ENCODE measurements around the gene MTMR12. TPM values are rescaled to one million over a fixed set of nuclear protein-coding genes. Genes with fewer than 3 reads are reported as not detected.

MTMR12 gene
- total and polyA plus RNA-seq, 10 donors = 6.8 to 42.2 (median 27.9) TPM

DNA sequence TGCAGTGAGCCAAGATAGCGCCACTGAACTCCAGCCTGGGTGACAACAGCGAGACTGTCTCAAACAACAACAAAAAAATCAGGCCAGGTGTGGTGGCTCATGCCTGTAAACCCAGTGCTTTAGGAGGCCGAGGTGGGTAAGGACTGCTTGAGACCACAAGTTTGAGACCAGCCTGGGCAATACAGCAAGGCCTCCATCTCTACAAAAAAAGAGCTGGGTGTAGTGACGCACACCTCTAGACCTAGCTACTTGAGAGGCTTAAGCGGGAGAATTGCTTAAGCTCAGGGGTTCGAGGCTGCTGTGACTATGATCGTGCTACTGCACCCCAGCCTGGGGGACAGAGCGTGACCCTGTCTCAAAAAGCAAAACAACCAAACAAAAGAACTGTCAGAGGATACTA, 39.9 kb upstream of the MTMR12 start:
- intact Hi-C loops (cut with DNase I; ENCODE audit: low total_unique reads) = no loop called here
- no peak overlapping the region for H3K4me3 ChIP-seq
- TF ChIP-seq POLR2AphosphoS5 (IDR thresholded peaks at IDR 0.05) (peak in 1 of 3 donors; percentile 23), POLR2A (IDR thresholded peaks at IDR 0.05) (no peak)
- TF ChIP-seq, protein P1, sequence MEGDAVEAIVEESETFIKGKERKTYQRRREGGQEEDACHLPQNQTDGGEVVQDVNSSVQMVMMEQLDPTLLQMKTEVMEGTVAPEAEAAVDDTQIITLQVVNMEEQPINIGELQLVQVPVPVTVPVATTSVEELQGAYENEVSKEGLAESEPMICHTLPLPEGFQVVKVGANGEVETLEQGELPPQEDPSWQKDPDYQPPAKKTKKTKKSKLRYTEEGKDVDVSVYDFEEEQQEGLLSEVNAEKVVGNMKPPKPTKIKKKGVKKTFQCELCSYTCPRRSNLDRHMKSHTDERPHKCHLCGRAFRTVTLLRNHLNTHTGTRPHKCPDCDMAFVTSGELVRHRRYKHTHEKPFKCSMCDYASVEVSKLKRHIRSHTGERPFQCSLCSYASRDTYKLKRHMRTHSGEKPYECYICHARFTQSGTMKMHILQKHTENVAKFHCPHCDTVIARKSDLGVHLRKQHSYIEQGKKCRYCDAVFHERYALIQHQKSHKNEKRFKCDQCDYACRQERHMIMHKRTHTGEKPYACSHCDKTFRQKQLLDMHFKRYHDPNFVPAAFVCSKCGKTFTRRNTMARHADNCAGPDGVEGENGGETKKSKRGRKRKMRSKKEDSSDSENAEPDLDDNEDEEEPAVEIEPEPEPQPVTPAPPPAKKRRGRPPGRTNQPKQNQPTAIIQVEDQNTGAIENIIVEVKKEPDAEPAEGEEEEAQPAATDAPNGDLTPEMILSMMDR (IDR thresholded peaks at IDR 0.05 in 8 of 11, conservative IDR thresholded peaks at IDR 0.05 in 3 of 11) = no peak
- H3K27me3 ChIP-seq (replicated peaks in 1 of 7) = no peaks in the 10 kb centered on the region
- peaks cover 0 to 49% (median 31%) of the 10 kb centered on the region in 6 donors for H3K36me3 ChIP-seq
- peaks cover 0 to 6% (median 3%) of the 10 kb centered on the region in 8 donors for H3K9me3 ChIP-seq
- H3K4me1 ChIP-seq = no peaks in the 10 kb centered on the region
- WGBS, 5 donors = 85 to 97% (median 91%) methylated on average over 8 of the region's 8 CpGs
- no peak for DNase-seq
- H3K27ac ChIP-seq = no peak overlapping the region

DNA sequence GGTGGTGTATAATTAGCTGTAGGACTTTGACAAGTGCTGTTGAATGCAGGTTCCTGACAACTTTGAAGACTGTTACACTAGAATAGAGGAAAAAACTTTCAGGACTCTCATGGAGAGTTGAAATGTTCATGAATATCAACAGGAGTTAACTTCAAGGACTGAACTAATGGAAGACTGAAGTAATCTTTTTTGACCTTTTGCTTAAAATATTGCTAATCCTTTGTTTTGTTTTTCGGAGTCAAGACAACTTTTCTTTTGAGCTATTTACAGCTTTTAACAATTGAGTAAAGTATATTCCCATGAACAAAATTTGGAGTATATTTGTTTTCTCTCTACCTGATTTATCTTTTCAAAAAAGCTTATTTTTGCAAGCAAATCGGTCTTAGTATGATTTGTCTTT, 34.1 kb upstream of the MTMR12 start:
- H3K4me1 ChIP-seq = no peaks in the 10 kb centered on the region
- no peak overlapping the region for H3K4me3 ChIP-seq
- no peaks in the 10 kb centered on the region for H3K27me3 ChIP-seq (replicated peaks in 1 of 7)
- H3K36me3 ChIP-seq = no peaks in the 10 kb centered on the region
- 69 to 100% (median 96%) methylated on average over 2 of the region's 2 CpGs for WGBS, 5 donors
- peaks cover 0 to 24% (median 16%) of the 10 kb centered on the region in 8 donors for H3K9me3 ChIP-seq
- intact Hi-C loops (cut with DNase I; ENCODE audit: low total_unique reads) = no loop called here
- H3K27ac ChIP-seq = no peak overlapping the region
- DNase-seq = no peak
- no peak for TF ChIP-seq POLR2A (IDR thresholded peaks at IDR 0.05)
- TF ChIP-seq, protein P1 (IDR thresholded peaks at IDR 0.05 in 8 of 11, conservative IDR thresholded peaks at IDR 0.05 in 3 of 11) = no peak
- no peak for TF ChIP-seq POLR2AphosphoS5 (IDR thresholded peaks at IDR 0.05)

DNA sequence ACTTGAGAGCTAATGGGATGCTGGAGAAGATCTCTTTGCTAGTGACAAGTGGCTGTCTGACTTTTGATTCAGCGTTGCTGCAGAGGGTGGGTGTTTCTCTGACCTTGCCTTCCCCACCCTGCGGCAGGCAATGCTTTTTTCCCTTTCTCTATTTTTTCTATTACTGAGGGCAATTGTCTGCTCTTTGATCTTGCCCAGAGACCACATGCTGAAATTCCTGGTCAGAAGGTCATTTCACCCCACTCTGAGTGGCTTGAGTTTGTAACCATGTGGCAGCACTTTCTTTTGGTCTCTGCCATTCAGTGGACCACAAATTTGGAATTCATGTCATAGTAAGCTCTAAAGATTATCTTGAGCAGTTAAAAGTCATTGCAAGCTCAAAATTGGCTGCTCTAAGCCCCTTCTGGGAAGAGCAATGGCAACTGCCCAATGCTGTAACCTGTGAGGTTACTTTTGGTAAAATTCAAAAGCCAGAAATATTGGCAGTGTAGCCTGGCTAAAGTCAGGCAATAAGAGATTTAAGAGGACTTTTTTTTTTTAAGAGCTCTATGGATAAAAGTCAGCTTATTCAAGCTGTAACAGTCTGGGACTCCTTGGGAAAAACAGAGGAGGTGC, 30.4 kb upstream of the MTMR12 start:
- no peak for TF ChIP-seq POLR2AphosphoS5 (IDR thresholded peaks at IDR 0.05)
- no peak for TF ChIP-seq POLR2A (IDR thresholded peaks at IDR 0.05)
- TF ChIP-seq, protein P1 (IDR thresholded peaks at IDR 0.05 in 8 of 11, conservative IDR thresholded peaks at IDR 0.05 in 3 of 11) = no peak
- WGBS, 5 donors = 84 to 90% (median 87%) methylated on average over 2 of the region's 2 CpGs
- Histone ChIP-seq H3K9me3 (peaks cover 2 to 58% (median 50%) of the 10 kb centered on the region in 8 donors), H3K4me3 (no peak overlapping the region), H3K36me3 (no peaks in the 10 kb centered on the region), H3K27me3 (replicated peaks in 1 of 7) (no peaks in the 10 kb centered on the region), H3K27ac (no peak overlapping the region), H3K4me1 (no peaks in the 10 kb centered on the region)
- intact Hi-C loops (cut with DNase I; ENCODE audit: low total_unique reads) = no loop called here
- no peak for DNase-seq

DNA sequence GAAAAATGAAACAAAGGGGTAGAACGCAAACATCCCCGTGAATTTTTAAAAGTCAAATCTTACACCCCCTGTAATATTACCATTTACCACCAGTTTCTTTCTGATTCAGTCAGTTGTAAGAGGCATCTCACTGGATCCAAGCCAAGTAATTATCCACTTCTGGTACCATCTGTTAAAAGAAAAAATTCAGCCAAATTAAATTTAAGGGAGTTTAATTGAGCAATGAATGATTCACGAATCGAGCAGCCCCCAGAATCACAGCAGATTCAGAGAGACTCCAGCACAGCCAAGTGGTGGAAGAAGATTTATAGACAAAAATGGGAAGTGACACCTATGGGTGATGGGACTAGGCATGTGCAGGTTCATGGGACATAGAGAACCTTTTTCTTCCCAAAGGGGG, 29.9 kb upstream of the MTMR12 start:
- DNase-seq = no peak
- no peaks in the 10 kb centered on the region for H3K36me3 ChIP-seq
- no peaks in the 10 kb centered on the region for H3K27me3 ChIP-seq (replicated peaks in 1 of 7)
- WGBS, 5 donors = 58 to 89% (median 66%) methylated on average over 4 of the region's 4 CpGs
- TF ChIP-seq POLR2AphosphoS5 (IDR thresholded peaks at IDR 0.05) (no peak), POLR2A (IDR thresholded peaks at IDR 0.05) (no peak)
- TF ChIP-seq, protein P1 (IDR thresholded peaks at IDR 0.05 in 8 of 11, conservative IDR thresholded peaks at IDR 0.05 in 3 of 11) = no peak
- H3K9me3 ChIP-seq = peaks cover 2 to 59% (median 51%) of the 10 kb centered on the region in 8 donors
- no peak overlapping the region for H3K27ac ChIP-seq
- intact Hi-C loops (cut with DNase I; ENCODE audit: low total_unique reads) = no loop called here
- H3K4me3 ChIP-seq = no peak overlapping the region
- H3K4me1 ChIP-seq = no peaks in the 10 kb centered on the region
